Fibroblast of lung (primary cell): Measurements from ENCODE around the gene SLC2A5. TPM values are rescaled to one million over a fixed set of nuclear protein-coding genes. Genes with fewer than 3 reads are reported as not detected.

Experiments
- DNase-seq, 2 donors: peaks; one replicate each; pipeline versions ENCODE4 v3.0.0 to v3.0.0-alpha.2; 2010; ENCODE audit warnings: low read depth in 2 of 2
- H2AFZ ChIP-seq: 2 replicates; pipeline ENCODE4 v1.5.1; 2012; ENCODE audit warnings: low read length, control low read depth, inconsistent platforms
- H3K27ac ChIP-seq: 2 replicates; pipeline ENCODE4 v1.5.1; 2011; ENCODE audit warnings: low read length, control low read depth; ENCODE audit not compliant: insufficient read depth
- H3K27me3 ChIP-seq: 2 replicates; pipeline ENCODE4 v1.5.1; 2011; ENCODE audit warnings: mild to moderate bottlenecking, low read length; ENCODE audit not compliant: control insufficient read depth, insufficient read depth
- H3K36me3 ChIP-seq: 2 replicates; pipeline ENCODE4 v1.5.1; 2011; ENCODE audit warnings: low read length; ENCODE audit not compliant: control insufficient read depth, insufficient read depth
- H3K4me1 ChIP-seq: 2 replicates; pipeline ENCODE4 v1.5.1; 2011; ENCODE audit warnings: low read length; ENCODE audit not compliant: control insufficient read depth, insufficient read depth; ENCODE audit errors: extremely low read depth
- H3K4me2 ChIP-seq: 2 replicates; pipeline ENCODE4 v1.5.1; 2011; ENCODE audit warnings: low read length, control low read depth; ENCODE audit not compliant: insufficient read depth; ENCODE audit errors: extremely low read depth
- H3K4me3 ChIP-seq, 4 experiments: fragments of 200-600 bp in 1 of 4; sonication (generic) in 1 of 4; replicated peaks in 1 of 4; 2 replicates each; pipeline ENCODE4 v1.5.1; 2011 to 2016; ENCODE audit warnings: low read length in 4 of 4, low read depth in 3 of 4, mild to moderate bottlenecking in 3 of 4, control low read depth in 2 of 4, inconsistent platforms in 1 of 4, mixed read lengths in 1 of 4; ENCODE audit not compliant: insufficient read depth in 1 of 4; ENCODE audit errors: control extremely low read depth in 1 of 4
- H3K79me2 ChIP-seq: 2 replicates; pipeline ENCODE4 v1.5.1; 2012; ENCODE audit warnings: mild to moderate bottlenecking, low read length, inconsistent platforms; ENCODE audit not compliant: control insufficient read depth, insufficient read depth
- H3K9ac ChIP-seq: 2 replicates; pipeline ENCODE4 v1.5.1; 2011; ENCODE audit warnings: mild to moderate bottlenecking, low read length, control low read depth; ENCODE audit not compliant: insufficient read depth
- H3K9me3 ChIP-seq: 2 replicates; pipeline ENCODE4 v1.5.1; 2012; ENCODE audit warnings: low read depth, low read length; ENCODE audit not compliant: control insufficient read depth, insufficient read depth
- H4K20me1 ChIP-seq: 2 replicates; pipeline ENCODE4 v1.5.1; 2011; ENCODE audit warnings: low read length; ENCODE audit not compliant: control insufficient read depth, insufficient read depth; ENCODE audit errors: extremely low read depth
- EZH2 ChIP-seq: IDR thresholded peaks from 2 replicates; pipeline ENCODE4 v1.5.1; 2012; ENCODE audit warnings: low read length, control low read depth, mild to moderate bottlenecking; ENCODE audit errors: missing control alignments
- polyA plus RNA-seq, 2 donors: library from polyadenylated mRNA; depleted of rRNA in 1 of 2; stranded (reverse) in 1 of 2; unstranded in 1 of 2; fragments of >200 nt; gene quantifications; 2 replicates each; pipeline ENCODE4 v1.2.1, GENCODE V29; 2011 to 2012; ENCODE audit warnings: missing spikeins in 1 of 2
- total RNA-seq: library from RNA; depleted of rRNA; stranded (reverse); fragments of >200 nt; gene quantifications from 2 replicates; pipeline ENCODE4 v1.2.1, GENCODE V29; 2014
- TF ChIP-seq, protein P1 (sequence below), 2 donors: IDR thresholded peaks in 1 of 2; conservative IDR thresholded peaks in 1 of 2; 1 replicate in 1 of 2; 2 replicates in 1 of 2; pipeline ENCODE4 v1.5.1; 2011 to 2012; ENCODE audit warnings: low read length in 2 of 2, control low read depth in 1 of 2, inconsistent platforms in 1 of 2, low read depth in 1 of 2, mild to moderate bottlenecking in 1 of 2

The SLC2A5 gene
- total and polyA plus RNA-seq, 2 donors (not counting 1 experiment from before 2014, with no cell fraction given): 0.83 to 5.8 TPM

- Histone ChIP-seq H3K27me3 (peaks cover 7% of the 10 kb centered on the region), H3K9ac (no peak overlapping the region), H2AFZ (no peak overlapping the region), H3K36me3 (no peaks in the 10 kb centered on the region), H4K20me1 (no peaks in the 10 kb centered on the region), H3K27ac (no peak overlapping the region), H3K9me3 (no peaks in the 10 kb centered on the region), H3K4me2 (no peak overlapping the region), H3K4me1 (no peaks in the 10 kb centered on the region), H3K79me2 (no peaks in the 10 kb centered on the region), H3K4me3 (no peak overlapping the region)
- DNase-seq: peak in 1 of 2 donors; percentile 61
- TF ChIP-seq, protein P1, sequence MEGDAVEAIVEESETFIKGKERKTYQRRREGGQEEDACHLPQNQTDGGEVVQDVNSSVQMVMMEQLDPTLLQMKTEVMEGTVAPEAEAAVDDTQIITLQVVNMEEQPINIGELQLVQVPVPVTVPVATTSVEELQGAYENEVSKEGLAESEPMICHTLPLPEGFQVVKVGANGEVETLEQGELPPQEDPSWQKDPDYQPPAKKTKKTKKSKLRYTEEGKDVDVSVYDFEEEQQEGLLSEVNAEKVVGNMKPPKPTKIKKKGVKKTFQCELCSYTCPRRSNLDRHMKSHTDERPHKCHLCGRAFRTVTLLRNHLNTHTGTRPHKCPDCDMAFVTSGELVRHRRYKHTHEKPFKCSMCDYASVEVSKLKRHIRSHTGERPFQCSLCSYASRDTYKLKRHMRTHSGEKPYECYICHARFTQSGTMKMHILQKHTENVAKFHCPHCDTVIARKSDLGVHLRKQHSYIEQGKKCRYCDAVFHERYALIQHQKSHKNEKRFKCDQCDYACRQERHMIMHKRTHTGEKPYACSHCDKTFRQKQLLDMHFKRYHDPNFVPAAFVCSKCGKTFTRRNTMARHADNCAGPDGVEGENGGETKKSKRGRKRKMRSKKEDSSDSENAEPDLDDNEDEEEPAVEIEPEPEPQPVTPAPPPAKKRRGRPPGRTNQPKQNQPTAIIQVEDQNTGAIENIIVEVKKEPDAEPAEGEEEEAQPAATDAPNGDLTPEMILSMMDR (conservative IDR thresholded peaks at IDR 0.05 in 1 of 2, IDR thresholded peaks at IDR 0.05 in 1 of 2; ENCODE audit: low read depth in 1 of 2, low read length in 2 of 2): no peak
- TF ChIP-seq EZH2: no peak
These were observed 17.4 kb upstream of the SLC2A5 start for GRCh38 chr1:9086796-9087195.

GRCh38 chr1:9086045-9086444 is 16.6 kb upstream of the SLC2A5 start:
- Histone ChIP-seq H3K4me1 (no peaks in the 10 kb centered on the region), H3K27ac (no peak overlapping the region), H4K20me1 (no peaks in the 10 kb centered on the region), H3K27me3 (peaks cover 7% of the 10 kb centered on the region), H3K79me2 (no peaks in the 10 kb centered on the region), H3K9ac (no peak overlapping the region), H3K4me2 (no peak overlapping the region), H3K9me3 (no peaks in the 10 kb centered on the region), H3K4me3 (no peak overlapping the region), H3K36me3 (no peaks in the 10 kb centered on the region), H2AFZ (no peak overlapping the region)
- TF ChIP-seq, protein P1 (conservative IDR thresholded peaks at IDR 0.05 in 1 of 2, IDR thresholded peaks at IDR 0.05 in 1 of 2; ENCODE audit: low read depth in 1 of 2, low read length in 2 of 2): no peak
- no peak for TF ChIP-seq EZH2
- peak; percentile 39 to 65 for DNase-seq

DNA sequence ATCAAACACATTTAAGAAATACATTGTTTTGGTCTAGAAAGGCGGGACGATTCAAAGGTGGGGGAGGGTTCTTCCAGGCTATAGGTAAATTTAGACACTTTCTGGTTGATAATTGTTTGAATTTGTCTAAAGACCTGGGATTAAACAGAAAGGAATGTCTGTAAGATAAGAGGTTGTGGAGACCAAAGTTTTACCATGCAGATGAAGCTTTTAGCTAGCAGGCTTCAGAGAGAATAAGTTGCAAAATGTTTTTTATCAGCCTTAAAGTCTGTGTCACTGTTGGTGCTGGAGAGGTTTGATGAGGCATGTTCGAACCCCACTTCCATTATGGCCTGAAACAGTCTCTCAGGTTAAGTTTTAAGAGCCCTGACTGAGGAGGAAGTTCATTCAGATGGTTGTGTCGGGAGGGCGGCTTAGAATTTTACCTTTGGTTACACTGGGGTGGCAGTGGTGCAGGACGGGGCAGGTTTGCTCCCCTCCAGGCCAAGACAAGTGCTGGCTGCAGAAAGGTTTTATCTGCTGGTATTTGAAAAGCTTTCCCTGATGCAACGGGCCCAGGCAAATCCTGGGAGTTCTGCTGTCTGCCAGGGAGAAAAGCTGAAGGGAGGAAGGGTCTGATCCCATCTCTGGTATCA is 16.0 kb upstream of the SLC2A5 start:
- Histone ChIP-seq H3K4me2 (no peak overlapping the region), H3K27me3 (peaks cover 3% of the 10 kb centered on the region), H3K9ac (no peak overlapping the region), H3K9me3 (no peaks in the 10 kb centered on the region), H3K4me1 (no peaks in the 10 kb centered on the region), H3K4me3 (no peak overlapping the region), H3K79me2 (no peaks in the 10 kb centered on the region), H3K27ac (no peak overlapping the region), H2AFZ (no peak overlapping the region), H3K36me3 (no peaks in the 10 kb centered on the region), H4K20me1 (no peaks in the 10 kb centered on the region)
- DNase-seq: peak in 1 of 2 donors; percentile 53
- TF ChIP-seq EZH2: no peak
- TF ChIP-seq, protein P1 (conservative IDR thresholded peaks at IDR 0.05 in 1 of 2, IDR thresholded peaks at IDR 0.05 in 1 of 2; ENCODE audit: low read depth in 1 of 2, low read length in 2 of 2): no peak
